ENCODE measurements around the gene MINDY2. TPM values are rescaled to one million over a fixed set of nuclear protein-coding genes. Genes with fewer than 3 reads are reported as not detected.

The MINDY2 gene
- total and polyA plus RNA-seq, 9 of the 15 experiments (the other 6 are each of a cell fraction or from before 2014, with no cell fraction given), result 2.4 to 15.3 (median 7.2) TPM

DNA sequence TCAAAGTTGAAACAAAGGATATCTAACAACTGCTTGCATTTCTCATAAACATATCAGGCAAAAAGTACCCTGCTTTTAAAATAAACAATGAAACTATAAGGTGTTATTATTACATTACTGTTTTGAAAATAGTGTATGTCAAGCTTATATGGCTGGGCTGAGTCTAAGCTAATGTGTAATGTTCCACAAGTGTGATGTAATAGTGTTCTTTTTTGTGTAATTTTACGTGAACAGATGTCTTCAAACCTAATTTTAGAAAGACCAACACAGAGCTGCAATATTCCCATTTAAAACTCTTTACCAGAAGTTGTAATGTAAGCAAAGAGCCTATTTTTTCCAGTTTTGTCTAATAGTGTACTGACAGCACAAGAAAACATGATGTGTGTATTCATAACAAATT lies 34.0 kb downstream of the MINDY2 start:
- POLR2A ChIA-PET, result interaction anchor here (0.7 to 2.5 kb wide), 2 partner anchors 34 to 139 kb away, joined by 3 to 7 read pairs; partner anchors contain the start of gene MINDY2
- FAIRE-seq, result no peak
- CTCF ChIA-PET (ENCODE audit: low intra/inter-chr PET ratio), result interaction anchor here (0.7 kb wide), 1 partner anchor 53 kb away, joined by 3 read pairs; no protein-coding TSS in a partner anchor

More for the DNA sequence above, 34.0 kb downstream of the MINDY2 start:
- Histone ChIP-seq H3K4me2 (ENCODE audit: insufficient read depth, low read length) (no peak overlapping the region), H3K9ac (ENCODE audit: insufficient read depth in 1 of 2, low read depth in 2 of 2, low read length in 2 of 2) (no peak overlapping the region), H2AFZ (ENCODE audit: low read depth, low read length) (no peak overlapping the region), H3K9me1 (ENCODE audit: control insufficient read depth, insufficient read depth, low read length) (no peaks in the 10 kb centered on the region), H3K27me3 (ENCODE audit: control insufficient read depth in 2 of 2, insufficient read depth in 2 of 2, low read length in 2 of 2) (no peaks in the 10 kb centered on the region), H3K36me3 (ENCODE audit: control insufficient read depth, insufficient read depth, low read length) (peaks cover 7% of the 10 kb centered on the region; the same call in 2 of the 3 replicates), H3K27ac (ENCODE audit: extremely low read depth, low read depth, low read length) (no peak overlapping the region), H3K79me2 (ENCODE audit: control insufficient read depth, insufficient read depth, low read length) (no peaks in the 10 kb centered on the region), H3K9me3 (replicated peaks; ENCODE audit: control insufficient read depth, insufficient read depth, low read depth, low read length) (no peaks in the 10 kb centered on the region), H4K20me1 (replicated peaks; ENCODE audit: control insufficient read depth, insufficient read depth, low read length) (no peaks in the 10 kb centered on the region), H3K4me3 (no peak overlapping the region), H3K4me1 (replicated peaks in 1 of 2; ENCODE audit: control insufficient read depth in 2 of 2, insufficient read depth in 2 of 2, low read length in 2 of 2) (no peaks in the 10 kb centered on the region)
- WGBS (ENCODE audit: insufficient coverage, low coverage, missing lambda C conversion rate), result 13% methylated on average over 1 of the region's 1 CpG
- ATAC-seq, result peak; percentile 50; the same call in 1 of the 3 replicates
- no peak for DNase-seq (ENCODE audit: extremely low read depth in 1 of 4, low spot score in 3 of 4)
- no TSS peak for BruUV-seq (replicated peaks)
- in situ Hi-C loops (cut with MboI), result no loop called here
- TF ChIP-seq, protein P1, sequence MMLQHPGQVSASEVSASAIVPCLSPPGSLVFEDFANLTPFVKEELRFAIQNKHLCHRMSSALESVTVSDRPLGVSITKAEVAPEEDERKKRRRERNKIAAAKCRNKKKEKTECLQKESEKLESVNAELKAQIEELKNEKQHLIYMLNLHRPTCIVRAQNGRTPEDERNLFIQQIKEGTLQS (IDR thresholded peaks at IDR 0.05), result peak; percentile 44
- TF ChIP-seq, protein P1 (CRISPR knock-in tag; conservative IDR thresholded peaks at IDR 0.05), result no peak
- TF ChIP-seq CHCHD3 (CRISPR knock-in tag; IDR thresholded peaks at IDR 0.05) (no peak), SMAD1 (IDR thresholded peaks at IDR 0.05; ENCODE audit: low read depth, low read length, partially characterized antibody) (no peak), RFX7 (CRISPR knock-in tag; IDR thresholded peaks at IDR 0.05) (no peak), ELF2 (CRISPR knock-in tag; IDR thresholded peaks at IDR 0.05) (no peak), CEBPB (tag; IDR thresholded peaks at IDR 0.05) (peak; percentile 63), CEBPG (CRISPR knock-in tag; IDR thresholded peaks at IDR 0.05) (no peak), CEBPG (tag; conservative IDR thresholded peaks at IDR 0.05 in 1 of 2, IDR thresholded peaks at IDR 0.05 in 1 of 2) (peak; percentile 76 to 95), ZNF589 (CRISPR knock-in tag; IDR thresholded peaks at IDR 0.05; ENCODE audit: low read depth) (0 out of 2 replicates have a peak, but pooled peaks have one; percentile 31)
- TF ChIP-seq, protein P2, sequence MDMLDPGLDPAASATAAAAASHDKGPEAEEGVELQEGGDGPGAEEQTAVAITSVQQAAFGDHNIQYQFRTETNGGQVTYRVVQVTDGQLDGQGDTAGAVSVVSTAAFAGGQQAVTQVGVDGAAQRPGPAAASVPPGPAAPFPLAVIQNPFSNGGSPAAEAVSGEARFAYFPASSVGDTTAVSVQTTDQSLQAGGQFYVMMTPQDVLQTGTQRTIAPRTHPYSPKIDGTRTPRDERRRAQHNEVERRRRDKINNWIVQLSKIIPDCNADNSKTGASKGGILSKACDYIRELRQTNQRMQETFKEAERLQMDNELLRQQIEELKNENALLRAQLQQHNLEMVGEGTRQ (CRISPR knock-in tag; IDR thresholded peaks at IDR 0.05), result no peak
- intact Hi-C loops (cut with micrococcal nuclease), result no loop called here

Measured in K562 (cell line).